Dedifferentiated amniotic fluid mesenchymal stem cell (primary cell): Measurements from ENCODE around the gene RBMY1J.
"Not testable (repeated sequence)": the region's sequence is repeated elsewhere in the genome, so short reads cannot be mapped to it uniquely, and the experiment has no call there.

Source experiments
- DNase-seq: peaks from one replicate; pipeline ENCODE4 v3.0.0-alpha.2; 2016; ENCODE audit errors: extremely low spot score

Gene RBMY1J

GRCh38 chrY:22403110-22403509 lies at the start of gene RBMY1J:
Gene RBMY1J, plus strand, starts transcription at chrY:22403410. Its CDS starts 2,038 bp downstream, at chrY:22405448.
- not testable (repeated sequence) for DNase-seq

- no peak for DNase-seq
Measured at GRCh38 chrY:22367416-22367815, 35.8 kb upstream of the RBMY1J start.

- DNase-seq = no peak
Measured at GRCh38 chrY:22370623-22371022, 32.6 kb upstream of the RBMY1J start.

GRCh38 chrY:22373494-22373893 lies 29.7 kb upstream of the RBMY1J start:
- no peak for DNase-seq

- not testable (repeated sequence) for DNase-seq
Measured at GRCh38 chrY:22444718-22445396, 41.6 kb downstream of the RBMY1J start.

GRCh38 chrY:22455522-22455921 lies 52.3 kb downstream of the RBMY1J start:
- DNase-seq = not testable (repeated sequence)

- not testable (repeated sequence) for DNase-seq
Measured at GRCh38 chrY:22461962-22462361, 58.8 kb downstream of the RBMY1J start.
